Retinal pigment epithelial cell (primary cell): Measurements from ENCODE around the gene BBS9.

Source experiments
- DNase-seq: peaks from one replicate; pipeline ENCODE4 v3.0.0-alpha.2; 2010; ENCODE audit warnings: low read depth
- H3K4me3 ChIP-seq: 2 replicates; pipeline ENCODE4 v1.5.1; 2011; ENCODE audit warnings: mild to moderate bottlenecking, low read length, control low read depth, moderate library complexity
- CTCF ChIP-seq: conservative IDR thresholded peaks from 2 replicates; pipeline ENCODE4 v1.5.1; 2011; ENCODE audit warnings: low read depth, low read length, control low read depth, inconsistent platforms

BBS9 gene

DNA sequence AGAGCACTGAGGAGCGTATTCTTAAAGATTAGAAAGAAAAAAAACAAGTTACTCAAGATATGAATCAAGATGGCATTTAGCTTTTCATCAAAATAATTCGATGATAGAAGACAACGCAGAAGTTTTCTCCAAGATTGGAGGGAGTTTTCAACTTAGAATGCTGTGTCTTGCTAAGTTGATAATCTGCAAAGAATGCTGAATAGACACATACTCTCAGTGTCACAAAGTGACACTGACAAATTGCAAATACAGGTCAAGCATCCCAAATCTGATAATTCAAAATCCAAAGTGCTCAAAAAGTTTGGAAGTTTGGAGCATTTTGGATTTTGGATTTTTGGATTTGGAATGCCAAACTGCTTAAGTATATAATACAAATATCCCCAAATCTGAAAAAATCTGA, 243.8 kb downstream of the BBS9 start:
- TF ChIP-seq CTCF = no peak
- no peak for DNase-seq
- no peak overlapping the region for H3K4me3 ChIP-seq

DNA sequence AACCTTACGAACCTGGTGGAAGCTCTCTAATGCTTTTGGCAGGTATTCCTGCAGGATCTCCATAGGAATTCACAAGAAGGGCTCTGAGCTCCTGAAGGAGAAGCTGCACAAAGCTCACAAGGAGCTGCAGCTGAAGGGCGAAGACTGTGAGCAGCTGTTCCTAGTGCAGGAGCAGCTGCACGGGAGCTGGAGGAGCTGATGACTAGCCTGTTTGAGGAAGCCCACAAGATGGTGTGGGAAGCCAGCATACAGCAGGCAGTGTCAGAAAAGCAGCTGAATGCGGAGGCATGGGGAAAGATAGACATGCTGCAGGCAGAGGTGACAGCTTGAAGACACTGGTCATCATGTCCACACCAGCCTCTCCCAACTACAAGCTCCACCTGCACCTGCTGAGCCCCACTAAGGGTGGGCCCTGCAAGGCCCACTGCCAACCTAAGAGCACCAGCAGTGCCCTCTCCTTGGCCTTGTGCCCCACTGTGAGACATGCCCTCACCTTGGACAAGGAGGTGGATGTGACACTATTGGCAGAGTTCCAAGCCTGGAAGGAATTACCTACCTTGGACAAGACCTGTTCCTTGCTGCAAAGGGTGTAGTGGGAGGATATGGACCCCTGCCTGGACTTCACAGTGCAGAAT, 250.6 kb downstream of the BBS9 start:
- no peak overlapping the region for H3K4me3 ChIP-seq
- no peak for TF ChIP-seq CTCF
- no peak for DNase-seq

DNA sequence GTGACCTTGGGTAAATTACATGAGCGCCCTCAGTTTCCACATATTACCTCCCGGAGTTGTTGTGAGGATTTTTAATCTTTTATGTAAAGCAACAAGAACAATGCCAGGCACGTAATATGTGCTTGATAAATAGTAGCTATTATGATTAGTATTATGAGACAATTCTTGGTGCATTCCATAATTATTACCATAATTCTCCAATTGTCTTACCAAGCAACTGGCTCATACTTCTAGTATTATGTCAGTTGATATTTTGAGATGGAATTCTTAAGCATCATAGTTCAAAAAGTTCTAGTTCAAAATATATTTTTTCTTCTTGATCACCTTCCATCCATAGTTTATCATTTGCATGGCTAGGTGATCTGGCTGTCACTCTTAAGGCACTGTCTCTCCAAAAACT, 259.0 kb downstream of the BBS9 start:
- TF ChIP-seq CTCF = no peak

DNA sequence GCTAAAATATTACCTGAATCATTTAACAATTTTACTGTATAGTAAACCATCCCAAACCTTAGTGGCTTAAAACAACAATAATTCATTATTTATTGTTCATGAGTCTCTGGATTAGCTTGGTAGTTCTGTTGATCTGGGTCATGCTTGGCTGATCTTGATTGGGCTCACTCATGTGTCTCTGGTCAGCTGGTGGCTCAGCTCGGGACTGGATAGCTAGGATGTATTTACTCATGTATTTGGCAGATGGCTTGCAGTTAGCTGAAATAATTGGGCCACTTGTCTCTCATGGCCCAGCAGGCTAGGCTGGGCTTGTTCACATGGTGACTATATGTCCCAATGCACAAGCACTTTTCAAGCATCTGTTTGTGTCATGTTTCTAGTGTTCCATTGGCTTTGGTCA, 262.8 kb downstream of the BBS9 start:
- DNase-seq = no peak

More for the DNA sequence above, 259.0 kb downstream of the BBS9 start:
- H3K4me3 ChIP-seq = no peak overlapping the region
- no peak for DNase-seq

GRCh38 chr7:33393770-33394169, 264.4 kb downstream of the BBS9 start:
- no peak for DNase-seq
- no peak for TF ChIP-seq CTCF
- H3K4me3 ChIP-seq = no peak overlapping the region

More for the DNA sequence above, 262.8 kb downstream of the BBS9 start:
- no peak for TF ChIP-seq CTCF
- no peak overlapping the region for H3K4me3 ChIP-seq

GRCh38 chr7:33395340-33395739, 266.0 kb downstream of the BBS9 start:
- H3K4me3 ChIP-seq = no peak overlapping the region
- no peak for TF ChIP-seq CTCF
- no peak for DNase-seq

DNA sequence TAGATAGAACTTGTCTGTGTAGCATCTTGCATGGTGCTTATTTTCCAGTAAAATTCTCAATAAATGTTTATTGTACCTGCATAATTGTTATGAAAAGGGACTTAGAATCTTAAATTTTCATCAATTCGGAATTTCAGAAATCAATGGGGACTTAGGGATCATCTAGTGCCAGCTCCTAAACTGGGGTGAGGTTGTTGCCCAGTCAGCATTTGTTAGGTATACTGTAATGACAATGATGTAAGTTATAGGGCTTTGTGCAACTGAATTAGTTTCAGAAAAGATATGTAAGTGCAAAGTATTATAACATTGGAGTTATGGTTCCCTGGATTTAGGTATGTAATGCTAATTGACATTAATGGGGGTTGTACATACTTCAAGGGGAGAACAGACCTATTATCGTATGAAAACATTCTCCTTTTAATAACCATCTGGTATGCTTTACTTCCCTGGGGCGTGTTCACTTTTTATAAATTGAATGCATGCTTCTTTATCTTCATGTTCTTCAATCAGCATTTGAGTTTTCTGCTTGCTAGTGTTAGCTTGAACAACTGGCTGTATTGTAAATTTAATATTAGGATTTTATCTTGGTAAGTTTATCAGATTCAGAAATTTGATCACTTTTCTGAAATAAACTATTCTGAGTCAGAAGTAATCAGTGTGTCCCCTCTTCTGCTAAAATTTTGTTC, 270.3 kb downstream of the BBS9 start:
- no peak for TF ChIP-seq CTCF
- H3K4me3 ChIP-seq = no peak overlapping the region
- no peak for DNase-seq
